Measurements from ENCODE around the gene MAP7D1.

Gene MAP7D1

DNA sequence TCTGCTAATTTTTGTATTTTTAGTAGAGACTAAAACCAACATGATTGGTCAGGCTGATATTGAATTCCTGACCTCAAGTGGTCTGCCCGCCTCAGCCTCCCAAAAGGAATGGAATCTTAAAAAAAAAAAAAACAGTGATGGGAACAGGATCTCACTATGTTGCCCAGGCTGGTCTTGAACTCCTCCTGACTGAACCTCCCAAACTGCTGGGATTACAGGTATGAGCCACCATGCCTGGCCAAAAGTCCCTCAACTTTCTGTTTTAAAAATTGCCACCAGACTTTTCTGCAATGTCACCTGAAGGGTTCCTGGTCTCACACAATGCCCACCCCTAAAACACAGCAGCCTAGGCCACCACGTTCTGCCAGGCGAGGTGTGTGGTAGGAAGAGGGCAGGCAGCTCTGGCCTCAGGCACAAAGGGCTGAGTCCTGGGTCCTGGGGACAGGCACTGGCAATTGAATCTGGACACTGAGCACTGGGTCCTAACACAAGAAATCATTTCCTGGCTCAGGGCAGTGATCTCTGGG is 47.1 kb downstream of the MAP7D1 start:
- Histone ChIP-seq H2AFZ (no peak overlapping the region), H3K9ac (no peak overlapping the region), H3K9me3 (ENCODE audit: control insufficient read depth, low read length) (no peaks in the 10 kb centered on the region), H3K4me1 (no peaks in the 10 kb centered on the region), H3K4me2 (ENCODE audit: low read length) (no peak overlapping the region), H3K79me2 (no peaks in the 10 kb centered on the region), H3K4me3 (ENCODE audit: low read depth, low read length) (no peak overlapping the region), H3K27ac (no peak overlapping the region), H3K36me3 (ENCODE audit: control insufficient read depth, insufficient read depth, low read length) (no peaks in the 10 kb centered on the region), H3K27me3 (ENCODE audit: control insufficient read depth, insufficient read depth, low read length) (no peaks in the 10 kb centered on the region)
- TF ChIP-seq CTCF (IDR thresholded peaks at IDR 0.05): no peak

DNA sequence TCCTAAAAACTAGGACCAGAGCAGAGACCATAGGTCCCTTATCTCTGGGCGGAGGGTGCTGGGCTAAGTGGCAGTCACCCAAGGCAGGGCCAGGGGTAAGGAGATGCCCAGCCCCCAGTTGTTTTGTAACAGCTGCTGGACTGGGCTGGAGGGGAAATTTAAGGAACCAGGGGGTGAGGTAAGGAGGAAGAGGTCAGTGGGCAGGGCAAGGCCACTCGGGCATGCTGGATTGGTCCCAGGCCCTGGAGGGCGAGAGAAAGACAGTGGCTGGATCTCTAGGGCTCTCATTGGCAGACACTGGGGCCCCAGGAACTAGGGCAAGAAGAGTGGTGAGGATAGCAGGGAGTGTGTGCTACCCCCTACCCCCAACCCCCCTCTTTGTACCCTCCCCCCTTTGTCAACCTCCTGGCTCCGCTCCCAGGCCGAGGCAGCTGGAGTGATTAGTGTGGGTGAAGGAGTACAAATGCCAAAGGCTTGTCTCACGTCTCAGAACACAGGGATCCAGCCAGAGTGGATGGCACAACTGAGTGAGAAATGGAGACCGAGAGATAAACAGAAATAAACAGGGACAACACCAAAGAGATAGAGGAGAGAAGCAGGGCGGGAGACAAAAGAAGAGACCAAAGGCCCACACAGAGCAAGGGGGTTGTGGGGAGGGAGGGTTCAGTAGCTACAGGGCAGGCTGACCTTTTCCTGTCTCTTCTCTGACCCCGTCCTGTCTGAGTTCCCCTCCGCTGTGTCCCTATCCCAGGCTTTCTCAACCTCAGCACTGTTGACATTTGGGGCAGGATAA is 47.8 kb downstream of the MAP7D1 start:
- H3K27me3 ChIP-seq (ENCODE audit: control insufficient read depth, insufficient read depth, low read length): no peaks in the 10 kb centered on the region
- no peak overlapping the region for H2AFZ ChIP-seq
- H3K4me1 ChIP-seq: no peaks in the 10 kb centered on the region
- no peak for TF ChIP-seq CTCF (IDR thresholded peaks at IDR 0.05)
- H3K9ac ChIP-seq: no peak overlapping the region
- H3K36me3 ChIP-seq (ENCODE audit: control insufficient read depth, insufficient read depth, low read length): no peaks in the 10 kb centered on the region
- no peaks in the 10 kb centered on the region for H3K9me3 ChIP-seq (ENCODE audit: control insufficient read depth, low read length)
- no peak overlapping the region for H3K27ac ChIP-seq
- no peaks in the 10 kb centered on the region for H3K79me2 ChIP-seq
- H3K4me3 ChIP-seq (ENCODE audit: low read depth, low read length): no peak overlapping the region
- H3K4me2 ChIP-seq (ENCODE audit: low read length): no peak overlapping the region

DNA sequence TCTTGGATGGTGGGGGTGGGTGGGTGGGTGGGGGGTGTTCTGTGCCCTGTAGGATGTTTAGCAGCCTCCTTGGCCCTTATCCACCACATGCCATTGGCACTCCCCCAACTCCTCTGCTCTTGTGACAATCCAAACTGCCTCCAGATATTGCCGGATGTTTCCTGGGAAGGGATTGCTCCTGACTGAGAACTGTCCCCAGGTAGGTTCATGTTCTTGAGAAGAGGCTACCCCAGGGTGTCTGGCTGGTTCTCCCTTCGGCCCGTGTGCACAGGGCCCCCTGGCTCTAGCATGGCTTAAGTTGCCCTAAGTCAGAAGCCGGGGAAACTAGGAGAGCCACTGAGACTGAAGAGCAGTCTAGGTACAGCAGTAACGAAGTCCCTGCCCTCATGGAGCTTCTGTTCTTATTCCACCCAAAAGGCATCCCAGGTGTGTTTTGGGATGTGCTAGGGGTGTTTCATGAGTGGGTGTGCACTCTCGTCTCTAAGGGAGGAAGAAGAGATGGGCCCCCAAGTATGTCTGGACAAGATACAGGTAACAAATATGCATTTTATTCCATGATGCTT is 48.5 kb downstream of the MAP7D1 start:
- no peak for TF ChIP-seq CTCF (IDR thresholded peaks at IDR 0.05)
- Histone ChIP-seq H2AFZ (no peak overlapping the region), H3K79me2 (no peaks in the 10 kb centered on the region), H3K9ac (no peak overlapping the region), H3K4me2 (ENCODE audit: low read length) (no peak overlapping the region), H3K9me3 (ENCODE audit: control insufficient read depth, low read length) (no peaks in the 10 kb centered on the region), H3K4me1 (no peaks in the 10 kb centered on the region), H3K36me3 (ENCODE audit: control insufficient read depth, insufficient read depth, low read length) (no peaks in the 10 kb centered on the region), H3K27ac (no peak overlapping the region), H3K4me3 (ENCODE audit: low read depth, low read length) (no peak overlapping the region), H3K27me3 (ENCODE audit: control insufficient read depth, insufficient read depth, low read length) (no peaks in the 10 kb centered on the region)

GRCh38 chr1:36206323-36206858 is 50.4 kb downstream of the MAP7D1 start:
- Histone ChIP-seq H3K9ac (no peak overlapping the region), H3K9me3 (ENCODE audit: control insufficient read depth, low read length) (no peaks in the 10 kb centered on the region), H3K4me3 (ENCODE audit: low read depth, low read length) (no peak overlapping the region), H3K4me1 (no peaks in the 10 kb centered on the region), H3K79me2 (no peaks in the 10 kb centered on the region), H3K4me2 (ENCODE audit: low read length) (no peak overlapping the region), H3K36me3 (ENCODE audit: control insufficient read depth, insufficient read depth, low read length) (no peaks in the 10 kb centered on the region), H3K27ac (no peak overlapping the region), H2AFZ (no peak overlapping the region), H3K27me3 (ENCODE audit: control insufficient read depth, insufficient read depth, low read length) (no peaks in the 10 kb centered on the region)
- TF ChIP-seq CTCF (IDR thresholded peaks at IDR 0.05): no peak

Measured in parathyroid adenoma (tissue), 2 donors.